SK-N-SH (cell line): ENCODE results near the gene TECTB. TPM values are rescaled to one million over a fixed set of nuclear protein-coding genes. Genes with fewer than 3 reads are reported as not detected.

Experiments used
- CTCF ChIA-PET: fragments of 300-600, 350-600 bp; formaldehyde crosslinking; extraction: SDS; loops from one replicate; lab custom pipeline; 2021; lab: Yijun Ruan, JAX
- POLR2A ChIA-PET: fragments of 350-600 bp; sonication (Branson Sonifier 250); formaldehyde crosslinking; extraction: SDS; loops from one replicate; lab custom pipeline; 2020; ENCODE audit warnings: antibody characterized with exemption, inconsistent platforms; lab: Yijun Ruan, JAX
- DNase-seq: peaks from one replicate; pipeline ENCODE4 v3.0.0; 2012
- H2AFZ ChIP-seq: fragments of 200-600 bp; sonication (generic); 2 replicates; pipeline ENCODE4 v1.8.1; 2016; ENCODE audit warnings: antibody characterized with exemption, mild to moderate bottlenecking, low read depth
- H3F3A ChIP-seq: fragments of 200-600 bp; sonication (generic); replicated peaks from 2 replicates; pipeline ENCODE3; 2016; ENCODE audit warnings: antibody characterized with exemption, mild to moderate bottlenecking; ENCODE audit not compliant: insufficient read depth
- H3K27ac ChIP-seq, 2 experiments: fragments of 200-500 bp in 1 of 2; fragments of 200-600 bp in 1 of 2; sonication (Bioruptor generic) in 1 of 2; sonication (generic), shearing (Covaris generic) in 1 of 2; 2 replicates each; pipeline versions ENCODE4 v1.5.1 to v1.6.1; 2014 to 2016; ENCODE audit warnings: low read depth in 2 of 2, inconsistent platforms in 1 of 2, low read length in 1 of 2, mild to moderate bottlenecking in 1 of 2, mixed read lengths in 1 of 2
- H3K27me3 ChIP-seq: fragments of 200-600 bp; sonication (generic), shearing (Covaris generic); 2 replicates; pipeline ENCODE4 v1.6.1; 2016; ENCODE audit warnings: mixed run types; ENCODE audit not compliant: insufficient read depth
- H3K36me3 ChIP-seq, 2 experiments: fragments of 200-500 bp in 1 of 2; fragments of 200-600 bp in 1 of 2; sonication (Bioruptor generic) in 1 of 2; sonication (generic) in 1 of 2; replicated peaks in 1 of 2; 2 replicates each; pipeline versions ENCODE3 to v1.5.1; 2014 to 2016; ENCODE audit warnings: low read length in 1 of 2, mild to moderate bottlenecking in 1 of 2; ENCODE audit not compliant: insufficient read depth in 2 of 2, control insufficient read depth in 1 of 2
- H3K4me1 ChIP-seq, 2 experiments: fragments of 200-500 bp in 1 of 2; fragments of 200-600 bp in 1 of 2; sonication (Bioruptor generic) in 1 of 2; sonication (generic), shearing (Covaris generic) in 1 of 2; 2 replicates each; pipeline versions ENCODE4 v1.5.1 to v1.6.1; 2014 to 2016; ENCODE audit warnings: low read depth in 1 of 2, low read length in 1 of 2, mixed run types in 1 of 2; ENCODE audit not compliant: insufficient read depth in 2 of 2, control insufficient read depth in 1 of 2
- H3K4me2 ChIP-seq: fragments of 200-600 bp; sonication (generic), shearing (Covaris generic); 2 replicates; pipeline ENCODE4 v1.6.1; 2017; ENCODE audit warnings: mixed run types
- H3K4me3 ChIP-seq, 2 experiments: fragments of 200-500 bp in 1 of 2; fragments of 200-600 bp in 1 of 2; sonication (Bioruptor generic) in 1 of 2; sonication (generic), shearing (Covaris generic) in 1 of 2; 2 replicates each; pipeline versions ENCODE4 v1.5.1 to v1.8.1; 2014 to 2016; ENCODE audit warnings: low read depth in 2 of 2, inconsistent platforms in 1 of 2, low read length in 1 of 2, mild to moderate bottlenecking in 1 of 2, mixed read lengths in 1 of 2, moderate library complexity in 1 of 2
- H3K79me2 ChIP-seq: fragments of 200-600 bp; sonication (generic); 2 replicates; pipeline ENCODE4 v1.8.1; 2017; ENCODE audit warnings: mild to moderate bottlenecking; ENCODE audit not compliant: insufficient read depth
- H3K9ac ChIP-seq: fragments of 200-600 bp; sonication (generic); 2 replicates; pipeline ENCODE4 v1.6.1; 2017; ENCODE audit warnings: mixed run types
- H3K9me2 ChIP-seq: fragments of 200-600 bp; sonication (generic); 2 replicates; pipeline ENCODE4 v1.6.1; 2017; ENCODE audit warnings: mixed run types
- H3K9me3 ChIP-seq: fragments of 200-600 bp; sonication (generic); 2 replicates; pipeline ENCODE4 v1.6.1; 2017; ENCODE audit warnings: mixed run types, mild to moderate bottlenecking, moderate library complexity
- H4K20me1 ChIP-seq: fragments of 200-600 bp; sonication (generic); 2 replicates; pipeline ENCODE4 v1.6.1; 2017; ENCODE audit warnings: mild to moderate bottlenecking, mixed run types; ENCODE audit not compliant: insufficient read depth
- ELF1 ChIP-seq: IDR thresholded peaks from 2 replicates; pipeline ENCODE4 v1.4.0; 2012
- EP300 ChIP-seq, 2 experiments: IDR thresholded peaks; 2 replicates each; pipeline versions ENCODE4 v1.4.0 to v1.6.1; 2012; ENCODE audit warnings: borderline replicate concordance in 1 of 2, low read depth in 1 of 2, low read length in 1 of 2
- FOSL2 ChIP-seq: IDR thresholded peaks from 2 replicates; pipeline ENCODE4 v1.4.0; 2012; ENCODE audit warnings: low read depth, mild to moderate bottlenecking, moderate library complexity, borderline replicate concordance
- FOXJ3 ChIP-seq: sonication (generic); formaldehyde crosslinking; IDR thresholded peaks from 2 replicates; pipeline ENCODE4 v1.5.1; 2020; ENCODE audit warnings: mild to moderate bottlenecking, missing genetic modification reagents
- FOXM1 ChIP-seq: IDR thresholded peaks from 2 replicates; pipeline ENCODE4 v1.4.0; 2012; ENCODE audit warnings: low read depth, mild to moderate bottlenecking
- JUND ChIP-seq: IDR thresholded peaks from 2 replicates; pipeline ENCODE4 v1.4.0; 2012
- MXI1 ChIP-seq: IDR thresholded peaks from 2 replicates; pipeline ENCODE4 v1.6.1; 2012; ENCODE audit warnings: mild to moderate bottlenecking, low read depth, low read length, improper control_type of control experiment
- PBX3 ChIP-seq: IDR thresholded peaks from 2 replicates; pipeline ENCODE4; 2012
- POLR2AphosphoS5 ChIP-seq: IDR thresholded peaks from 2 replicates; pipeline ENCODE4 v1.6.1; 2012; ENCODE audit warnings: low read depth, low read length
- RCOR1 ChIP-seq: fragments of 150-350 bp; IDR thresholded peaks from 2 replicates; pipeline ENCODE4 v1.6.1; 2017; ENCODE audit warnings: antibody characterized with exemption, low read length
- REST ChIP-seq: IDR thresholded peaks from 2 replicates; pipeline ENCODE4 v1.6.1; 2012; ENCODE audit warnings: mild to moderate bottlenecking, low read depth, low read length, moderate library complexity
- RFX5 ChIP-seq: IDR thresholded peaks from 2 replicates; pipeline ENCODE4 v1.6.1; 2012; ENCODE audit warnings: mild to moderate bottlenecking, improper control_type of control experiment, low read length
- RXRA ChIP-seq: IDR thresholded peaks from 2 replicates; pipeline ENCODE4 v1.4.0; 2012; ENCODE audit warnings: low read depth, mild to moderate bottlenecking, borderline replicate concordance
- SIN3A ChIP-seq: IDR thresholded peaks from 2 replicates; pipeline ENCODE4 v1.6.1; 2012; ENCODE audit warnings: low read depth, mild to moderate bottlenecking, low read length, moderate library complexity, borderline replicate concordance
- TAF1 ChIP-seq: IDR thresholded peaks from 2 replicates; pipeline ENCODE4 v1.6.1; 2012; ENCODE audit warnings: low read depth, mild to moderate bottlenecking, low read length, moderate library complexity, borderline replicate concordance
- TCF12 ChIP-seq: IDR thresholded peaks from 2 replicates; pipeline ENCODE4 v1.4.0; 2012
- YY1 ChIP-seq: IDR thresholded peaks from 2 replicates; pipeline ENCODE4 v1.4.0; 2012; ENCODE audit warnings: low read depth, mild to moderate bottlenecking
- WGBS: methylation state at CpG from one replicate; pipeline ENCODE4 v1.1.6; 2017; ENCODE audit warnings: low lambda C conversion rate; 5-methylcytosine and 5-hydroxymethylcytosine counted together
- polyA plus RNA-seq, 3 experiments: library from polyadenylated mRNA; depleted of rRNA; stranded (reverse); fragments of >200 nt; gene quantifications; 2 replicates each; pipeline ENCODE4 v1.2.3, GENCODE V29; 2012

Gene TECTB
- polyA plus RNA-seq, 1 of the 3 experiments (the other 2 are of a cell fraction): not detected

- no peaks in the 10 kb centered on the region for H3K27me3 ChIP-seq
- no peaks in the 10 kb centered on the region for H4K20me1 ChIP-seq
- TF ChIP-seq JUND: no peak
- no peak for TF ChIP-seq RCOR1
- no peak for TF ChIP-seq EP300 (IDR thresholded peaks at IDR 0.05; ENCODE audit: borderline replicate concordance in 1 of 2, low read depth in 1 of 2, low read length in 1 of 2)
- TF ChIP-seq FOXJ3: no peak
- no peak for TF ChIP-seq POLR2AphosphoS5
- no peak for TF ChIP-seq REST
- no peak for TF ChIP-seq FOXM1
- TF ChIP-seq YY1: no peak
- no peak for TF ChIP-seq MXI1
- TF ChIP-seq FOSL2: no peak
- no peak for TF ChIP-seq TAF1
- no peak for TF ChIP-seq RFX5
- TF ChIP-seq RXRA: no peak
- no peak for TF ChIP-seq SIN3A
- H3K4me1 ChIP-seq: no peaks in the 10 kb centered on the region
- no peak overlapping the region for H2AFZ ChIP-seq
- no peak overlapping the region for H3K4me2 ChIP-seq
- no peak overlapping the region for H3K4me3 ChIP-seq
- H3K27ac ChIP-seq: no peak overlapping the region
- H3K36me3 ChIP-seq: no peaks in the 10 kb centered on the region
- H3K9ac ChIP-seq: no peak overlapping the region
- ChIA-PET POLR2A (no interaction called here), CTCF (interaction anchor here (0.7 to 1.4 kb wide), 3 partner anchors 105 to 1254 kb away, joined by 3 to 4 read pairs (median 4); partner anchors contain the start of gene ADRA2A)
- no peaks in the 10 kb centered on the region for H3K9me3 ChIP-seq
- DNase-seq: no peak
- WGBS: 38% methylated on average over 1 of the region's 1 CpG
- H3F3A ChIP-seq: no peaks in the 10 kb centered on the region
- no peaks in the 10 kb centered on the region for H3K79me2 ChIP-seq
- H3K9me2 ChIP-seq: no peaks in the 10 kb centered on the region
Observed at GRCh38 chr10:112330607-112331160, 47.5 kb downstream of the TECTB start.

- Histone ChIP-seq H3K9me2 (no peaks in the 10 kb centered on the region), H3K4me1 (no peaks in the 10 kb centered on the region), H3K9me3 (no peaks in the 10 kb centered on the region), H3K9ac (no peak overlapping the region), H2AFZ (no peak overlapping the region), H3K36me3 (no peaks in the 10 kb centered on the region), H4K20me1 (no peaks in the 10 kb centered on the region), H3F3A (no peaks in the 10 kb centered on the region), H3K79me2 (no peaks in the 10 kb centered on the region), H3K4me2 (no peak overlapping the region), H3K27ac (no peak overlapping the region), H3K4me3 (no peak overlapping the region), H3K27me3 (no peaks in the 10 kb centered on the region)
- POLR2A ChIA-PET: no interaction called here
- CTCF ChIA-PET: no interaction called here
- WGBS: 70% methylated on average over 3 of the region's 3 CpGs
- TF ChIP-seq TCF12: no peak
- TF ChIP-seq RCOR1: no peak
- TF ChIP-seq POLR2AphosphoS5: no peak
- no peak for TF ChIP-seq ELF1
- no peak for TF ChIP-seq PBX3
- TF ChIP-seq SIN3A: no peak
- no peak for TF ChIP-seq YY1
- no peak for TF ChIP-seq RFX5
- no peak for TF ChIP-seq FOXJ3
- DNase-seq: no peak
Observed at GRCh38 chr10:112332022-112332421, 48.8 kb downstream of the TECTB start.
